Parietal lobe (tissue), 1 donor: ENCODE measurements around the gene PSMC4. TPM values are rescaled to one million over a fixed set of nuclear protein-coding genes. Genes with fewer than 3 reads are reported as not detected.

ENCODE experiments used
- total RNA-seq: library from RNA; depleted of rRNA; stranded (reverse); fragments of >200 nt; gene quantifications from one replicate; pipeline ENCODE4 v1.2.3, GENCODE V29; 2014

Gene PSMC4
- 78.3 TPM for total RNA-seq

DNA sequence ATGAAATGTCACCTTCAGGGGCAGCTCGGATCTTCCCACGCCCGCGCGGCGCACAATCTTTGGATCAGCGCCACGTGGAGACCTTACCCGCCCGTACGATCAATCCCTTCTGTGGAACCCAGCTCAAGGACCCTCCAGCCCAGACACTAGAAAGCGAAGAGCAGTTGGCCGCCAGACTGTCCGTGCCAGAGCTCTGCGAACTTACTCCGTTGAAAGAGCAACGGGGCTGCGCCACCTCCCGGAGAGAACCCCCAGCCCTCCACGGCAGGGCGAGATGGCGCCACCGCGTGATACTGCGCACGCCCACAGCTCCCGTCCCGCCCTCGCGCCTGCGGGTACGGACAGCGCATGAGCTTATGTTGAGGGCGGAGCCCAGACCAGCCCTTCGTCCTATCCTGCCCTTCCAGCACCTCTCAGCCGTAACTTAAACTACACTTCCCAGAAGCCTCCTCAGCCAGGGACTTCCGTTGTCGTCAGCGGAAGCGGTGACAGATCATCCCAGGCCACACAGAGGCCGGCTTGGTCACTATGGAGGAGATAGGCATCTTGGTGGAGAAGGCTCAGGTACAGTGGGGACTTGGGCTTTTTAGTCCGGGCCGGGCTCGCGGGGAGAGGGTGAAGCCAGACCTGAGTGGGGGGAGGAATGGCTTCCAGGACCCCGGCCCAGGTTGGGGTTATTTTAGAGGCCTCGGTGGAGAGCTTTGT lies at the start of gene PSMC4:
Gene PSMC4 (plus strand): TSS at position 491 of the 705 bp plus-strand sequence. CDS start 38 bp downstream, at position 529.

GRCh38 chr19:39934584-39935363 lies 36.2 kb upstream of the PSMC4 start, which contains the start of gene FCGBP:
Gene FCGBP, minus strand, starts transcription at chr19:39934634.

GRCh38 chr19:39996811-39997637 lies 26.1 kb downstream of the PSMC4 start, which contains the start of gene ZNF546:
Gene ZNF546, plus strand, starts transcription at chr19:39997060. Its CDS starts 1,267 bp downstream, at chr19:39998327.

Other genes starting within 250 kb of the PSMC4 start
- gene CLC, start 233.1 kb upstream of the PSMC4 start, total RNA-seq = not detected
- not detected for gene LEUTX, start 192.3 kb upstream of the PSMC4 start, total RNA-seq
- 30.4 TPM for gene DYRK1B, start 137.0 kb upstream of the PSMC4 start, total RNA-seq
- 121 TPM for gene FBL, start 124.8 kb upstream of the PSMC4 start, total RNA-seq
- gene FCGBP, start 36.5 kb upstream of the PSMC4 start, total RNA-seq = 5.0 TPM
- 20.3 TPM for gene ZNF546, start 25.9 kb downstream of the PSMC4 start, total RNA-seq
- 110 TPM for gene ZNF780B, start 85.1 kb downstream of the PSMC4 start, total RNA-seq
- gene ZNF780A, start 119.8 kb downstream of the PSMC4 start, total RNA-seq = 50.7 TPM
- 43.5 TPM for gene MAP3K10, start 220.3 kb downstream of the PSMC4 start, total RNA-seq
- gene TTC9B, start 247.2 kb downstream of the PSMC4 start, total RNA-seq = 41.6 TPM